Natural killer cell (primary cell): ENCODE results near the gene FILIP1L. TPM values are rescaled to one million over a fixed set of nuclear protein-coding genes. Genes with fewer than 3 reads are reported as not detected.

ENCODE experiments used
- ATAC-seq, 3 donors: fragments of 150-1000 bp in 2 of 3; fragments of 200-7000 bp in 1 of 3; cut with Tn5 transposase; 1 replicate in 1 of 3; 2 replicates in 2 of 3; pipeline ENCODE4 v1.10.0; 2021; ENCODE audit warnings: mild to moderate bottlenecking in 2 of 3, moderate library complexity in 2 of 3
- DNase-seq, 2 donors: peaks; one replicate each; pipeline versions ENCODE4 v3.0.0 to v3.0.0-alpha.2; 2013 to 2021; ENCODE audit warnings: mixed read lengths in 1 of 2
- H3K27ac ChIP-seq: one replicate; pipeline ENCODE4 v1.5.1; 2013; ENCODE audit warnings: mild to moderate bottlenecking, low read length
- H3K27me3 ChIP-seq: one replicate; pipeline ENCODE4 v1.6.1; 2013; ENCODE audit warnings: low read length; ENCODE audit not compliant: control insufficient read depth, insufficient read depth
- H3K36me3 ChIP-seq: one replicate; pipeline ENCODE4 v1.6.1; 2013; ENCODE audit warnings: low read length; ENCODE audit not compliant: control insufficient read depth, insufficient read depth
- H3K4me1 ChIP-seq: one replicate; pipeline ENCODE4 v1.6.1; 2013; ENCODE audit warnings: low read length; ENCODE audit not compliant: control insufficient read depth, insufficient read depth
- H3K4me3 ChIP-seq: one replicate; pipeline ENCODE4 v1.5.1; 2013; ENCODE audit warnings: low read length
- H3K9me3 ChIP-seq: one replicate; pipeline ENCODE4 v1.6.1; 2013; ENCODE audit warnings: low read length; ENCODE audit not compliant: control insufficient read depth, insufficient read depth
- H3K27ac Mint-ChIP-seq, 2 donors: one replicate each; pipeline ENCODE4 v1.8.0; 2022; ENCODE audit warnings: mild to moderate bottlenecking in 2 of 2, mixed read lengths in 2 of 2, moderate library complexity in 1 of 2
- H3K27me3 Mint-ChIP-seq, 2 donors: one replicate each; pipeline ENCODE4 v1.8.0; 2022; ENCODE audit warnings: low read depth in 2 of 2, mixed read lengths in 2 of 2
- H3K36me3 Mint-ChIP-seq: one replicate; pipeline ENCODE4 v1.8.0; 2022; ENCODE audit warnings: mixed read lengths
- H3K4me1 Mint-ChIP-seq, 2 donors: one replicate each; pipeline ENCODE4 v1.8.0; 2022; ENCODE audit warnings: mixed read lengths in 2 of 2
- H3K4me3 Mint-ChIP-seq: one replicate; pipeline ENCODE4 v1.8.0; 2022; ENCODE audit warnings: mild to moderate bottlenecking, moderate library complexity, mixed read lengths
- H3K9me3 Mint-ChIP-seq, 2 donors: one replicate each; pipeline ENCODE4 v1.8.0; 2022; ENCODE audit warnings: mixed read lengths in 2 of 2
- WGBS: methylation state at CpG from one replicate; pipeline ENCODE4 v1.1.7; 2013; ENCODE audit warnings: missing lambda C conversion rate; ENCODE audit not compliant: insufficient coverage; 5-methylcytosine and 5-hydroxymethylcytosine counted together
- intact Hi-C: fragments of 100-400 bp; cut with micrococcal nuclease; formaldehyde crosslinking; loops from one replicate; pipeline ENCODE4 v1.14.2; 2022
- total RNA-seq, 4 donors: library from RNA; stranded (reverse); fragments of 120-200 nt in 1 of 4; gene quantifications; one replicate each; pipeline versions ENCODE4 v1.2.3 to v1.2.4, GENCODE V29; 2013 to 2022
- TF ChIP-seq, protein P1 (sequence below): fragments of 200-600 bp; IDR thresholded peaks from one replicate; pipeline ENCODE4 v1.8.0; 2022; ENCODE audit warnings: antibody characterized with exemption

The FILIP1L gene
- total RNA-seq, 3 donors from 2014 or later (not counting 1 experiment from before 2014, with no cell fraction given): 0.12 TPM; not detected in 2

DNA sequence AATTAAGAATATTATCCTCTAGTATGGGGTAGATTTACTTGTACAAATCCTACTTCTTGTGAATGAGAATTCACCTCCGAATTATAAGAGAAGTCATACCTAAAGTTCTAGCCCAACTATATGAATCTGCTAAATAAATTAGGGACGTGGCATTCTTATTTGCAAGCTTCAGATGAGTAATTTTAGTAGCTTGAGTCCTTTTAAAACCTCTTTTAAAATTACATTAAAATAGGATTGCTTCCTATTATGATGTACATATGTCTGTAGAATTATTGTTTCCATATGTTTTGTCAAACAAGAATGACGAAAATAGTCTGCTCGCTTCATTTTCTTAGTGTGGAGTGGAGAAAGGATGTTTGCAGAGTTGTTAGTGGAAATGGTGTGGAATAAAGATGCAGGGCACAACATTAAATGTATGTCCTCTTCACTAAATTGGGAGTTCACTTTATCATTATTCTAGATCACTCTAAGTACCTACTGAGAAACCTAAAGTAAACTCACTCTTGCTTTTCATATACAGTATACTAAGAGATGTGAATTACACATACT, 237.2 kb downstream of the FILIP1L start:
- peak overlapping the region; percentile 84 for H3K4me3 Mint-ChIP-seq
- H3K27me3 Mint-ChIP-seq: peaks cover 0 to 14% of the 10 kb centered on the region in 2 donors
- H3K4me1 ChIP-seq: peaks cover 5% of the 10 kb centered on the region
- H3K27me3 ChIP-seq: peaks cover 22% of the 10 kb centered on the region
- no peaks in the 10 kb centered on the region for H3K36me3 Mint-ChIP-seq
- H3K4me3 ChIP-seq: no peak overlapping the region
- no peaks in the 10 kb centered on the region for H3K9me3 Mint-ChIP-seq
- no peak for DNase-seq
- WGBS: 100% methylated on average over 2 of the region's 4 CpGs
- no peaks in the 10 kb centered on the region for H3K36me3 ChIP-seq
- TF ChIP-seq, protein P1, sequence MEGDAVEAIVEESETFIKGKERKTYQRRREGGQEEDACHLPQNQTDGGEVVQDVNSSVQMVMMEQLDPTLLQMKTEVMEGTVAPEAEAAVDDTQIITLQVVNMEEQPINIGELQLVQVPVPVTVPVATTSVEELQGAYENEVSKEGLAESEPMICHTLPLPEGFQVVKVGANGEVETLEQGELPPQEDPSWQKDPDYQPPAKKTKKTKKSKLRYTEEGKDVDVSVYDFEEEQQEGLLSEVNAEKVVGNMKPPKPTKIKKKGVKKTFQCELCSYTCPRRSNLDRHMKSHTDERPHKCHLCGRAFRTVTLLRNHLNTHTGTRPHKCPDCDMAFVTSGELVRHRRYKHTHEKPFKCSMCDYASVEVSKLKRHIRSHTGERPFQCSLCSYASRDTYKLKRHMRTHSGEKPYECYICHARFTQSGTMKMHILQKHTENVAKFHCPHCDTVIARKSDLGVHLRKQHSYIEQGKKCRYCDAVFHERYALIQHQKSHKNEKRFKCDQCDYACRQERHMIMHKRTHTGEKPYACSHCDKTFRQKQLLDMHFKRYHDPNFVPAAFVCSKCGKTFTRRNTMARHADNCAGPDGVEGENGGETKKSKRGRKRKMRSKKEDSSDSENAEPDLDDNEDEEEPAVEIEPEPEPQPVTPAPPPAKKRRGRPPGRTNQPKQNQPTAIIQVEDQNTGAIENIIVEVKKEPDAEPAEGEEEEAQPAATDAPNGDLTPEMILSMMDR: no peak
- no peak overlapping the region for H3K27ac ChIP-seq
- intact Hi-C loops: no loop called here
- peaks cover 12 to 17% of the 10 kb centered on the region in 2 donors for H3K4me1 Mint-ChIP-seq
- H3K9me3 ChIP-seq: no peaks in the 10 kb centered on the region
- H3K27ac Mint-ChIP-seq: peak overlapping the region; percentile 29 to 44
- ATAC-seq: no peak

DNA sequence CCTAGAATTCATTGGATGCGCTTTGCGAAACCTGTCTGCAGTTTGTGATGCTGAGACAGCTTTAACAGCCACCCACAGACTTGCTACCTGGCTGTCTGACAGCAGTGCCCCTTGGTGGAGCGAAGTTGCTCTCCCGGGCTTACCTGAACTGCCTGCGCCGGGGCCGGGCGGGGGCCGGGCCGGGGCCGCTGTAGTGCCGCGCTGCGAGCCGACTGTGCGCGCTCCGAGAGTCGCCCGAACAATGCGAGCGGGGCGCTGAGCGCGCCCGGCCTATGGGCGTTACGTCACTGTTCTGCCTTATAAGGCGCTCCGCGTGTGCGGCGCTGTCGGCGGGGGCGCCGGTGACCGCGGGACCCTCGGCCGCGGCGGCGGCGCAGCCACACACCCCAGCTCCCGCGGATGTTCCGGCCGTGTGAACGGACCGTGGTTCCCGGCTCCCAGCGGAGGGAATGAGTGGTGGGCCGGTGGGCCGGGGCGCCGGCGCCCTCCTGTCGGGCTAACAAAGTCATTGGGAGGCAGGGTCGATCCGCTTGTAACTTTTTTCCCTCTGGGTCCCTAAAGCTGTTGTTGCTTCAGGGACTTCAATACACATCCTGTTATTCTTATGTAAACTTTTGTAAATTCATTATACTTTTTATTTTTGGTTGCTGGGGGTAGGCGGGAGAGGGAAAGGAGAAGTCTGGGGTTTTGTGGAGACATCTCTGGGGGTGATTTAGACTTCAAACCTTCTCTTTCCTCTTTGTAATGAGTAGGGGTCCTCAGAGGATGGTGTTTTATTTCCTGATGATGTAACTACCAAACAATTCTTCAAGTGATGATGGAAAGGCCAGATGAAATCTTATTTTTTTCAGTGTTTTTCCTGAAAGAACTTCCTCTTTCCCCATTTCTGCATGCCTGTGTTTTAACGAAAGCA, 238.1 kb downstream of the FILIP1L start:
- Histone ChIP-seq H3K9me3 (no peaks in the 10 kb centered on the region), H3K36me3 (no peaks in the 10 kb centered on the region), H3K27ac (peak overlapping the region; percentile 49), H3K27me3 (peaks cover 22% of the 10 kb centered on the region), H3K4me1 (peaks cover 5% of the 10 kb centered on the region), H3K4me3 (peak overlapping the region; percentile 51)
- ATAC-seq (peak; percentile 94 to 98 (median 97)), DNase-seq (peak; percentile 60 to 81)
- H3K27me3 Mint-ChIP-seq: peaks cover 0 to 18% of the 10 kb centered on the region in 2 donors
- TF ChIP-seq, protein P1: no peak
- H3K4me1 Mint-ChIP-seq: peaks cover 12 to 17% of the 10 kb centered on the region in 2 donors
- H3K27ac Mint-ChIP-seq: peak overlapping the region; percentile 73 to 75
- H3K36me3 Mint-ChIP-seq: no peaks in the 10 kb centered on the region
- H3K9me3 Mint-ChIP-seq: no peaks in the 10 kb centered on the region
- WGBS: under 1% methylated on average over 61 of the region's 63 CpGs
- intact Hi-C loops: no loop called here
- peak overlapping the region; percentile 84 for H3K4me3 Mint-ChIP-seq

DNA sequence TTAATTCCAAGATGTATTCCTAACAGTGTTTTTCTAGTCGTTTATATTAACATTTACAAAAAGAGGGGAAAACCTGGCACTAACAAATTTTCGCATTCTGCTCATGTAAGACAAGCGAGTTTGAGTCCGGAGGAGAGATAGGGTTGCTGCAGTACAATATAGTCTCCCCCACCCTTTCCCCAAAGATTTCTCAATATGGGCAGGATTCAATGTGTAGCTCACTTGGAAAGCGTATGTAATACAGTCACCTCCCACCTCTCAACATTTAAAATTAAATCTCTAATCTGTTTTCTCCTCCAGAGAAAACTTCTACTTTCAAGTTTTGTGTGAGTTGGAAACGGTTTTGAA, 238.7 kb downstream of the FILIP1L start:
- H3K9me3 ChIP-seq: no peaks in the 10 kb centered on the region
- Mint-ChIP-seq H3K27ac (peak overlapping the region in 1 of 2 donors; percentile 75), H3K9me3 (no peaks in the 10 kb centered on the region), H3K36me3 (no peaks in the 10 kb centered on the region), H3K4me3 (peak overlapping the region; percentile 84), H3K27me3 (peaks cover 0 to 18% of the 10 kb centered on the region in 2 donors), H3K4me1 (peaks cover 12 to 17% of the 10 kb centered on the region in 2 donors)
- intact Hi-C loops: no loop called here
- TF ChIP-seq, protein P1: no peak
- no peak overlapping the region for H3K27ac ChIP-seq
- peak overlapping the region; percentile 51 for H3K4me3 ChIP-seq
- H3K27me3 ChIP-seq: peaks cover 22% of the 10 kb centered on the region
- H3K36me3 ChIP-seq: no peaks in the 10 kb centered on the region
- ATAC-seq (peak in 1 of 3 donors; percentile 27), DNase-seq (no peak)
- WGBS: 3% methylated on average over 5 of the region's 6 CpGs
- peaks cover 5% of the 10 kb centered on the region for H3K4me1 ChIP-seq
